Brain pericyte (primary cell): ENCODE data around the gene HOXB9.

Experiments
- DNase-seq: peaks from one replicate; pipeline ENCODE4 v3.0.0-alpha.2; 2012; ENCODE audit warnings: low read depth, low spot score

HOXB9 gene

DNA sequence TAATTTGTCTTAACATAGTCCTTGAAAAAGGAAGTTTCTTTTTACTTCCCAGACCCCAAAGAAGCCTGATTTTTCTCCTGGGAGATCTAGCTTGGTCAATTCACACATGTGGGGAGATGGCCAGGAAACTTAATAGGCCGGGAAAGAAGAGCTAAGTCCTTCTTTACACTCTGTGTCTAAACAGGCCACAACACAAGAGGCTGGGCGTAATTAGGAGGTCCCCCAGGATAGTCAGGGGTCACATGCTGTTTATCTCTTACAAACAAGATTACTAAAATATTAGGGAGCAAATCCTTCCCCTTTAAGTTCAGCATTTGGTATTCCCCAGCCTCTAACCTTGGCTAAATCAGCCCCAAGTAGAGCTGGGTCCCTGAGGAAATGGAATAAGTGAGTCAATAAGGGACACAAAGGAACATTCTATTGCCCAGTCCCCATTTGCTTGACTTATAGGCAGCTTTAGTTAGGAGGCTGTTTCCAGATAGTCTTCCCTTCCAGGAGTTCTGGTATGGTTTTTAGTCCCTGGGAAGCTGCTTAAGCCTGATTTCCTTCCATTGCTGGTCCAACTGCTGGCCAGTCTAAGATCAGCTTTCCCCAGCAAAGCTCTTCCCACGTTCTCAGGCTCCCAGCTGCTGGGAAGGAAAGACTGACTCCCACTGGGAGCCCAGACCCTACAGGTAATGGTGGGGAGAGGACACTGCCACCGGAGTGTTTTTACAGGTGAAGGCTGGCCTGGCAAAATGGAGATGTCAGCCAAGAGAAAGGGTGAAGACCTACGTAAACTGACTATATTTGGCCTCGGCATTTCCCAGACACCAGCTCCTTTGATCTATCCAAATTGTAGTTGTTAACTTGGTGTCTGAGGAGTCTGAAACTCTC, 14.1 kb upstream of the HOXB9 start:
- DNase-seq = no peak

- no peak for DNase-seq
Observed at GRCh38 chr17:48639136-48639535, 13.0 kb upstream of the HOXB9 start.

GRCh38 chr17:48637323-48638260, 11.4 kb upstream of the HOXB9 start:
- DNase-seq = no peak

DNA sequence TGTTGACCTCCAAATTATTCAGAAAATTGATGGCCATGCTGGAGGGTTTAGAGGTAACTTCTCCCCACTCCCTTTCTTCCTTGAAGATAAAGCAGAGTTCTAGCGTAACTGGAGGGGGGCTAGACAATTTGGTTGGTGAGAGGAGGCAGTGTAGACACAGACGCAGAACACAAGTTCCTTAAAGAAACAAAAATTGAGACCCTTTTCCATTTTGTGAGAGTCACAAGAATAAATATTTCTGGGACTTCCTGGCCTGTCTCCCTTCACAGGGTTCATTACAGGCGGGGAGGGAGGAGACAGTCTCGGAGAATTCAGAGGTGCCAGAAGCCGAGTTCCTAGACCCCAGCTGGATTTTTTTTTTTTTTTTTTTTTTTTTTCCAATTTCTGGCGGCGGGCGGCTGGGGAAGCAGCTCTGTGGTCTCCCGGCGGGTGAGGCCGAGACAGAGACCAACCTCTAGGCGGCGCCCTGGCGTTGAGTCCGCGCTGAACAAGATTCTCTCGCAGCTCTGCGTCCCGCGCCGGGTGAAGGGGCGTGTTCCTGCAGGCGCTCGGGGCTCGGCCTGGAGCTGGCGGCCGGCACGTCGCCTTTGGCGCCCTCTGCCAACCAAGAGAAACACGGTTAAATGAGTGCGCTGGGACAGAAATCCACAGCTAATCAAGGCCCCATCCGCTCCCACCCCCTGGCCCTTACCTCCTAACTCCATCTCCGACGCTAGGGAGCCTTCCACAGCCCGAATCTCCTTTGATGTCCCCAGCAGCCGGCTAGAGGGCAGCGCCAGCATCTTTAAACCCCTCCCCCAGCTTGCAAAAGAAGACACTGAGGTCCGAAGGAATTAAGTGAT, 10.2 kb upstream of the HOXB9 start:
- no peak for DNase-seq

GRCh38 chr17:48634493-48635208, 8.5 kb upstream of the HOXB9 start:
- DNase-seq = no peak

DNA sequence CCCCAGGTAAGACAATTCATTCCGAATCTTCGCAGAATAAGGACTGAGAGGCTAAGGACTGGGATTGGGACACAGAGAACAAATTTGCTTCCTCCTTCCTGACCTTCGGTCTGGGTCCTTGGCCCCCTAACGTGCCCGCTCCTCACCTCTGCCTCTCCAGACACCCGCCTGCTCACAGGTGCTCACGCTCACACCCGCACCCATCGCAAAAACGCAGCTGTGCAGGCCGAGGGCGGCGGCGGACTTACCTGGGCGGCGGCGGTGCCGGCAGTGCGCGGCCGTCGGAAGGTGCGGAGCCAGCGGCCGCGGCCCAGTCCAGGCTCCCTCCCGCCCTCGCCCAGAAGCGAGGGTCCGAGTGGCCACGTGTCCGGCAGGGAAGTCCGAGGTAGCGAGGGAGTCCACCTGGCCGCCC, 7.1 kb upstream of the HOXB9 start:
- DNase-seq = no peak

DNA sequence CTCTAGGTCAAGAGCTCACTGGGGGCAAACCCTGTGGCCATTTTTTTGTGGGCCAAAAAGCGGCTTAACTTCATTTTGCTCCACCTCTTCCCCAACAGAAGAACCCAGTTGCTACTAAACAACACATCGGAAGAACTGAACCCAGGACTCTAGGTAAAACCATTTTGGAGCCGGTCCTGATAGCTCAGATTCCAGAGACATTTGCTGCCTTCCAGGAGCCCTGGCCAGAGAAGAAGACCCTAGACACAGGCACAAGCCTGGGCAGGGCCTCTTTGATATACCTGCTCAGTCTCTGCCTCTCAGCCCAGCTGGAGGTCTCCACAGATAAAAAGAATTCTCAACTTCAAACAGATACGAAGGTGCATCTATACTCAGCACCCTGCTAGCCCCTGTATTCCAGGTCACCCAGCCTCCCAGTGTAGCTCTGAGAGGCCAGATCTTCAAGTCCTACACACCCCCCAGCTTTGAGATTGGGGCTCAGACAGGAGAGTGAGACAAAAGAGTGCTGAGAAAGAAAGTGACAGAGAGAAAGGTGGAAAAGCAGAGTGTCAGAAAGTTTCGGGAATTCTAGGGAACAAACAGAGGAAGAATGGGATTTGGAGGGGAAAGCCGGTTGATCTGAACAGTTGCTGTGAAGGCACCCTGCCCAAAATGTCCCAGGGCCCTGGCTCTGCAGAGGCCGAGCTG, 6.6 kb upstream of the HOXB9 start:
- no peak for DNase-seq

- no peak for DNase-seq
Observed at GRCh38 chr17:48631693-48632578, 5.8 kb upstream of the HOXB9 start.

DNA sequence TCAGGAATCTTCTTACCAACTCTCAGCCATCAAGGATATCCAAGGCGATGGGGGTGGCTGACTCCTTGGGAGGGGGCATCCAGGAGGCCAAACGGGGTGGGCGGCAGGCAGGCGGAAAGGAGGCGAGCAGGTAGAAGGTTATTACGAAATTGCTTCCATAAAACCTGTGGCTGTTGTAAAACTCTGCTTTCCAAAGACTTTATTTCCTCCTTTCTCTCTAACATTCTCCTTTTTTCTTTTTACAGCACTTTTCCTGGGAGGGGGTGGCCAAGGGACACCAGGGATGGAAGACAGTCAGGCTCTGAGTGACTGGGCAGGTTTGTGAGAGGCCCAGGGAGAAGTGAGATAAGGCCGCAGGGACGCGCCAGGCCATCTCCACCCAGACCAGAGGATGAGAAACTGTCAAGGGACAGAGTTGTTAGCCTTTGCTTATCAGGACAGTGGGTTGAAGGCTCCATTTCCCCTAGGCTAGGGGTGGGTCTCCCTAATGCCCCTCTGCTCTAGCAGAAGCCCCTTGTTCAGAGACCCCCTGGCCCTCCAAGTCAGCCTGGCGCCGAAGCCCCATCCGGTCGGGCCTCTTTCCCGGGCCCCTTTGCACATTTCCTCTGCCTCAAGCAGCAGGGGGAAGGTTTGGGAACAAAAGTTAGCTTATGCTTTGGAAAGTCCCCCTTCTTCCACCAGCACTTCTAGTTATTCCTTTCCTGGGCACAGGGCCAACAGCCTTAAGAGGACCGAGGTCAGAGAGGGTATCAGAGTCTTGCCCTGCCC, 5.0 kb upstream of the HOXB9 start:
- no peak for DNase-seq

GRCh38 chr17:48630009-48630924, 4.1 kb upstream of the HOXB9 start:
- DNase-seq = no peak

- DNase-seq = no peak
Observed at GRCh38 chr17:48629411-48629759, 3.2 kb upstream of the HOXB9 start.

DNA sequence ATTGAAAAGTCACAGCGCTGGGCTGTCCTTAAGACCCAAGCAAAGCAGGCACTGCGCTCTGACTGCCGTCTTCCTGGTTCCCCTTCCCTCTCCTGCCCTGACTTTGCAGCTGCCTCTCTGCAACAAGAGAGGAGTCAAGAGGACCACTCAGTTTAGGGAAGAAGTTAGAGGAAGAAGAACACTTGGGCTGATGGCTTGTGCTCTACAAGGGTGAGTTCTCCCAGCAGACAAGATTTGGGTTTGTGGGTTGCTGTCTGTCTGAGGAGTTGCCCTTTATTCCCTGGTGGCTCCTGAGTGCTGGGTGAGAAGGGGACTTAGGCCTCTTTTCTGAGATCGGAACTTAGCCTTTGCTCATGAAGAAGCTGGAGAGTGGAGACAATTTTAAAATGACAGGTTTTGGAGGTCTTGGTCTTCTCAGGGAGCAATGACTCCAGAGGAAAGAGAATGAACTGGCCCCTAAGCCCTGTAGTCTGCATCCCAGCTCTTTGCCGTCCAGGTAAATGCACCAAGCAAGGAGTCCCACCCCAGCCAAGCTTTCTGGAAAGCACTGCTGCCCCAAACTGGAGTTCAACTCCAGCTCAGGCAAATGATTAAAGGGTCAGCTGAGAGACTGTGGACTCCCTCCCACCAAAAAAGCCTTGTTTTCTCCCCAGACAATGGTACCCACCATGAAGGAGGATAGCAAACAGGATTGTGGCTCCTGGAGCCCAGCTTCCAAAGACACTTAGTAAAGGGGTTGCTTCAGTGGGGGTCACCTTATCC, 2.7 kb upstream of the HOXB9 start:
- DNase-seq = no peak

DNA sequence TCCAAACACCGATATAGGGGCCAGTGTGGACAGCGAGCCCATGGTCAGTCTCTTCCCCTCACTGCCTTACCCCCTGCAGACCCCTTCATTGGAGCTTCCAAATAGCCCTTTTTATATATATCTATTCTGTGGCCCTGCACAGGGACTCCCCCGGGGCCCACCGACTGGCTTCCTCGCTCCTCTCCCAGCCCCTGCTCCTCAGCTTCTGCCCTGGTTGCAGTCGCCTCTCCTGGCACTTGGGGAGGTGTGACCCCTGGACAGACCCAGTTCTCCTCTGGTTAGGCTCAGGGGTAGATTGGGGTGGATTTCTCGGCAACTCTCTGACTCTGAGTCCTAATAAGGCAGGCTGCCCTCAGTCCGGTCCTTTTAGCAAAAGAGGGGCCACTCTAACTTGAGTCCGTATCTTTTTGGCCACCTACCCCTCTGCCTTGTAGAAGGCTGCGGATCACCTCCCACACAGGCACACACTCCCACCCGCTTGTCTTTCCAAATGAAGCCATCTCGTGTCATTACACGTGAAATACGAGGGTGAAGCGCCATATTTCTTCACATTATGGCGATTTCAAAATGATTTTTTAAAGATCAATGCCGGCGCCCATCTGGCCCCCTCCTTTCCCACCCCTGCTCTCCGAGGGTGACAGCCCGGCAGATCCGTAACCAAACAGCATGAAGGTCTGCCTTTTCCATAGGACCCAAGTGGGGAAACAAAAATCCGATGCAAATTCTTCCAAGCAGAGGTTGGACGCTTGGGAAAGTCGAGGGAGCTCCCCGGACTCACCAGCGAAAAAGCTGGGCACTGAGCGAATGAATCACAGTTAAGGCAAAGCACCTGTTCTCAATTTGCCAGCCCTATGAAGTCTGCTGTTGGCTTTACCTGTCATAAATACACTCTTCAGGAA, 1.7 kb upstream of the HOXB9 start:
- no peak for DNase-seq

- no peak for DNase-seq
Observed at GRCh38 chr17:48627118-48627597, 1.0 kb upstream of the HOXB9 start.

GRCh38 chr17:48625495-48626244, 488 bp downstream of the HOXB9 start:
- no peak for DNase-seq
